Psoas muscle (tissue), 8 donors: ENCODE measurements around the gene LIF. TPM values are rescaled to one million over a fixed set of nuclear protein-coding genes. Genes with fewer than 3 reads are reported as not detected.
A peak's percentile ranks its signal among the peaks of the same experiment; 100 is the strongest.

Experiments
- ATAC-seq, 4 donors: fragments of 200-7000 bp; cut with Tn5 transposase; one replicate each; pipeline ENCODE4 v1.9.1; 2020; ENCODE audit warnings: moderate library complexity in 3 of 4, mild to moderate bottlenecking in 2 of 4
- DNase-seq, 2 donors: peaks; one replicate each; pipeline ENCODE4 v3.0.0-alpha.2; 2020
- H3K27ac ChIP-seq: fragments of 200-600 bp; one replicate; pipeline ENCODE4 v1.8.0; 2022
- H3K27me3 ChIP-seq, 3 donors: fragments of 200-600 bp in 1 of 3; one replicate each; pipeline versions ENCODE4 v1.6.1 to v1.8.0; 2013 to 2022; ENCODE audit warnings: low read length in 2 of 3, mild to moderate bottlenecking in 2 of 3, moderate library complexity in 1 of 3; ENCODE audit not compliant: insufficient read depth in 3 of 3
- H3K36me3 ChIP-seq, 2 donors: fragments of 200-600 bp in 1 of 2; one replicate each; pipeline versions ENCODE4 v1.6.1 to v1.8.0; 2013 to 2022; ENCODE audit warnings: low read depth in 1 of 2, mild to moderate bottlenecking in 1 of 2, moderate library complexity in 1 of 2; ENCODE audit not compliant: insufficient read depth in 1 of 2
- H3K4me1 ChIP-seq: fragments of 200-600 bp; one replicate; pipeline ENCODE4 v1.8.0; 2022
- H3K4me3 ChIP-seq: fragments of 200-600 bp; one replicate; pipeline ENCODE4 v1.8.0; 2022; ENCODE audit warnings: mild to moderate bottlenecking
- H3K9me3 ChIP-seq: fragments of 200-600 bp; one replicate; pipeline ENCODE4 v1.8.0; 2022
- WGBS, 3 donors: extraction: QIAGEN DNeasy Blood & Tissue Kit; methylation state at CpG; one replicate each; pipeline versions ENCODE4 v1.1.6 to v1.1.7; 2013; 5-methylcytosine and 5-hydroxymethylcytosine counted together
- intact Hi-C, 2 donors: fragments of 100-400 bp; cut with DNase I; formaldehyde crosslinking; loops; one replicate each; pipeline versions ENCODE4 v1.11.0 to v1.14.2; 2022
- polyA plus RNA-seq, 3 donors: library from polyadenylated mRNA; stranded (reverse); fragments of 200-250 nt; gene quantifications; one replicate each; pipeline ENCODE4 v1.2.3, GENCODE V29; 2013
- total RNA-seq, 4 donors: library from RNA; stranded (reverse); fragmentation: NEBNext Ultra II Directional in 2 of 4; extraction: Animal tissue kit (Norgen Biotek cat#: 25700) in 2 of 4; gene quantifications; one replicate each; pipeline versions ENCODE4 v1.2.1 to v1.2.4, GENCODE V29; 2021 to 2023
- TF ChIP-seq, protein P1 (sequence below): fragments of 200-600 bp; IDR thresholded peaks from one replicate; pipeline ENCODE4 v1.8.0; 2022; ENCODE audit warnings: antibody characterized with exemption
- donor health status: healthy with polysubstance abuse.
- donor health status: DM: no; HTN: no; CAD: no; lungs with moderate emphysema.
- donor health status: Bipolar disorder and iron deficiency.
- donor health status: healthy.
- donor health status: DM: yes; HTN: yes; CAD: no.
- donor health status: DM: no; HTN: no; CAD: no.
- donor health status: DM: no; HTN: no; CAD: no.
- donor health status: DM: yes; HTN: yes; CAD: no.

LIF gene
- total and polyA plus RNA-seq, 7 donors: 0.10 to 21.4 (median 0.33) TPM; not detected in 1

- no peaks in the 10 kb centered on the region for H3K4me1 ChIP-seq
- H3K27ac ChIP-seq: no peak overlapping the region
- DNase-seq (no peak), ATAC-seq (no peak)
- TF ChIP-seq, protein P1, sequence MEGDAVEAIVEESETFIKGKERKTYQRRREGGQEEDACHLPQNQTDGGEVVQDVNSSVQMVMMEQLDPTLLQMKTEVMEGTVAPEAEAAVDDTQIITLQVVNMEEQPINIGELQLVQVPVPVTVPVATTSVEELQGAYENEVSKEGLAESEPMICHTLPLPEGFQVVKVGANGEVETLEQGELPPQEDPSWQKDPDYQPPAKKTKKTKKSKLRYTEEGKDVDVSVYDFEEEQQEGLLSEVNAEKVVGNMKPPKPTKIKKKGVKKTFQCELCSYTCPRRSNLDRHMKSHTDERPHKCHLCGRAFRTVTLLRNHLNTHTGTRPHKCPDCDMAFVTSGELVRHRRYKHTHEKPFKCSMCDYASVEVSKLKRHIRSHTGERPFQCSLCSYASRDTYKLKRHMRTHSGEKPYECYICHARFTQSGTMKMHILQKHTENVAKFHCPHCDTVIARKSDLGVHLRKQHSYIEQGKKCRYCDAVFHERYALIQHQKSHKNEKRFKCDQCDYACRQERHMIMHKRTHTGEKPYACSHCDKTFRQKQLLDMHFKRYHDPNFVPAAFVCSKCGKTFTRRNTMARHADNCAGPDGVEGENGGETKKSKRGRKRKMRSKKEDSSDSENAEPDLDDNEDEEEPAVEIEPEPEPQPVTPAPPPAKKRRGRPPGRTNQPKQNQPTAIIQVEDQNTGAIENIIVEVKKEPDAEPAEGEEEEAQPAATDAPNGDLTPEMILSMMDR: no peak
- H3K36me3 ChIP-seq: no peaks in the 10 kb centered on the region
- WGBS, 3 donors: 64 to 71% (median 65%) methylated on average over 10 of the region's 10 CpGs
- H3K9me3 ChIP-seq: no peaks in the 10 kb centered on the region
- H3K27me3 ChIP-seq: peaks cover 0 to 34% (median 5%) of the 10 kb centered on the region in 3 donors
- no peak overlapping the region for H3K4me3 ChIP-seq
- intact Hi-C loops: no loop called here
Observed at GRCh38 chr22:30251711-30252110, 5.2 kb upstream of the LIF start.

- intact Hi-C loops: no loop called here
- H3K36me3 ChIP-seq: no peaks in the 10 kb centered on the region
- no peaks in the 10 kb centered on the region for H3K9me3 ChIP-seq
- DNase-seq: no peak
- H3K4me3 ChIP-seq: no peak overlapping the region
- no peak overlapping the region for H3K27ac ChIP-seq
- H3K4me1 ChIP-seq: peaks cover 4% of the 10 kb centered on the region
- ATAC-seq: peak in 1 of 4 donors; percentile 40
- peaks cover 0 to 44% (median 11%) of the 10 kb centered on the region in 3 donors for H3K27me3 ChIP-seq
- TF ChIP-seq, protein P1: no peak
- 59 to 67% (median 64%) methylated on average over 12 of the region's 12 CpGs for WGBS, 3 donors
Observed at GRCh38 chr22:30250661-30251267, 4.2 kb upstream of the LIF start.

GRCh38 chr22:30250039-30250565 lies 3.5 kb upstream of the LIF start:
- H3K4me3 ChIP-seq: no peak overlapping the region
- DNase-seq: no peak
- TF ChIP-seq, protein P1: no peak
- H3K9me3 ChIP-seq: no peaks in the 10 kb centered on the region
- H3K36me3 ChIP-seq: no peaks in the 10 kb centered on the region
- H3K27me3 ChIP-seq: peaks cover 0 to 48% (median 15%) of the 10 kb centered on the region in 3 donors
- no peak for ATAC-seq
- WGBS, 3 donors: 93 to 95% (median 95%) methylated on average over 3 of the region's 3 CpGs
- peaks cover 4% of the 10 kb centered on the region for H3K4me1 ChIP-seq
- intact Hi-C loops: no loop called here
- no peak overlapping the region for H3K27ac ChIP-seq

DNA sequence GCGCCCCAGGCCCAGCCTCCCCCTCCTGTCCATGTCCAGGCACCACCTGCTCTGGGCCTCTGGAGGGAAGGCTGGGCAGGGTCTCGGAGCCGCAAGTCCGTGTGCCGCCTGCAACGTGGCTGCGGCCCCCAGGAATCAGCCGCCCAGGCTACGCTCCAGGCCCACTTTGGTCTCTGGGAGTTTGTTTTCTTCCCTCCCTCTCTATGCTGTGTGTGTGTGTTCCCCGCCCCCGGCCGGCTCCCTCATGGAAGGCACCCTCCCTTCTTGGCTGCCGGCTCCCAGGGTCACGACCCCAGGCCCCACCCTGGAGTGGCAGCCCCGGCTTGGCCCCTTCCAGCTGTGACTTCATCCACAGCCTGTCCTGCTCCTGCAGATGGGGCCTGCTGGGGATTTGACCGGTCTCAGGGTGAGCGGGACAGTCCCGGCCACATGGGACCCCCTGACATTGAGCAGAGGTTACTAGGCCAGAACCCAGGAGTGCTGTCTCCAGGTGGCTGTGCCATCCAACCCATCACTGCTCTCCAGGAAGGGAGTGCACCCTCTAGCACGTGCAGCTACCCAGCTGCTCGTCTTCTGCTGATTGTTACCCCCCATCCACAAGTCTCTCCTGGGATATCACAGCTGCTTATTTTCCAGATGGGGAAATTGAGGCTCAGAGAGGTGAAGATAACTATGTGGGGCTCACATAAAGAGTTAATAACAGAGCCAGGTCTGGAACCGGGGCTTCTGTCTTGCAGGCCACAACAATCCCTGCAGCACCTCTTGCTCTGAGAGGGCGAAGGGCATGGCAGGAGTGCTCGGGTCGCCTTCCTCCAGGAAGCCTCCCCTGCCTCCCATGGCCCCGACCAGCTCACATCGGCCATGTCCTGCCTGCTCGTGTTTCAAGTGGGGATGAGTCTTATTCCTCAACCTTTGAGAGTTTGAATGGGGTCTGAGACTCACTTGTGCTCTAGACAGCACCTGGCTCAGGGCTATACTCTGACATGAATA lies 2.8 kb upstream of the LIF start:
- Histone ChIP-seq H3K4me3 (no peak overlapping the region), H3K27me3 (peaks cover 0 to 48% (median 16%) of the 10 kb centered on the region in 3 donors), H3K4me1 (peaks cover 4% of the 10 kb centered on the region), H3K36me3 (no peaks in the 10 kb centered on the region), H3K27ac (no peak overlapping the region), H3K9me3 (no peaks in the 10 kb centered on the region)
- peak; percentile 66 to 74 for DNase-seq
- 60 to 64% (median 61%) methylated on average over 24 to 27 of the region's 27 CpGs for WGBS, 3 donors
- ATAC-seq: peak in 3 of 4 donors; percentile 11 to 35 (median 12)
- intact Hi-C loops: no loop called here
- TF ChIP-seq, protein P1: no peak
